Neural progenitor cell (in vitro differentiated cells): ENCODE results near the gene SIAH3.

ENCODE experiments used
- EZH2 ChIP-seq: fragments of 200-600 bp; sonication (generic); IDR thresholded peaks from 2 replicates; pipeline ENCODE4 v1.6.1; 2017; ENCODE audit warnings: antibody characterized with exemption, mild to moderate bottlenecking, moderate library complexity
- EZH2phosphoT487 ChIP-seq: fragments of 200-600 bp; sonication (generic); IDR thresholded peaks from 2 replicates; pipeline ENCODE4 v1.6.1; 2017; ENCODE audit warnings: antibody characterized with exemption

- no peak for TF ChIP-seq EZH2phosphoT487
- no peak for TF ChIP-seq EZH2
Measured at GRCh38 chr13:45860240-45860639, 8.7 kb upstream of the SIAH3 start.
